ENCODE data around the gene TBC1D14.

DNA sequence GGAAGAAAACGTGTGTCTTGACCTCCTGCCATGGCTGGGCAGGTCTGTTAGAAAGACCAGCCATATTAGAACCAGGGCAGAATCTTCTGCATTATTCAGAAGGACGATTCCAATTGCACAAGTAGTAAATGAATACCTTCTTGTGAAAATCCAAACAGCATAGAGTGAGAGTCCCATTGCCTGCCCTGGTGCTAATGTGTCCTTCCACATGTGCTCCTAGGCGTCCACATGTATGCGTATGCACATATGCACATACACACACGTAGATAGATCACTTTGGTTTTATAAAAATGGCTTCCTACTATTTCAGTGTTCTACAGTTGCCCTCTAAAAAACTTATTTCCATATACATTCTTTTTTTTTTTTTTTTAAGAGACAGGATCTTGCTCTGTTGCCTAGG is 168.4 kb downstream of the TBC1D14 start:
- TF ChIP-seq, protein P1, sequence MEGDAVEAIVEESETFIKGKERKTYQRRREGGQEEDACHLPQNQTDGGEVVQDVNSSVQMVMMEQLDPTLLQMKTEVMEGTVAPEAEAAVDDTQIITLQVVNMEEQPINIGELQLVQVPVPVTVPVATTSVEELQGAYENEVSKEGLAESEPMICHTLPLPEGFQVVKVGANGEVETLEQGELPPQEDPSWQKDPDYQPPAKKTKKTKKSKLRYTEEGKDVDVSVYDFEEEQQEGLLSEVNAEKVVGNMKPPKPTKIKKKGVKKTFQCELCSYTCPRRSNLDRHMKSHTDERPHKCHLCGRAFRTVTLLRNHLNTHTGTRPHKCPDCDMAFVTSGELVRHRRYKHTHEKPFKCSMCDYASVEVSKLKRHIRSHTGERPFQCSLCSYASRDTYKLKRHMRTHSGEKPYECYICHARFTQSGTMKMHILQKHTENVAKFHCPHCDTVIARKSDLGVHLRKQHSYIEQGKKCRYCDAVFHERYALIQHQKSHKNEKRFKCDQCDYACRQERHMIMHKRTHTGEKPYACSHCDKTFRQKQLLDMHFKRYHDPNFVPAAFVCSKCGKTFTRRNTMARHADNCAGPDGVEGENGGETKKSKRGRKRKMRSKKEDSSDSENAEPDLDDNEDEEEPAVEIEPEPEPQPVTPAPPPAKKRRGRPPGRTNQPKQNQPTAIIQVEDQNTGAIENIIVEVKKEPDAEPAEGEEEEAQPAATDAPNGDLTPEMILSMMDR (conservative IDR thresholded peaks at IDR 0.05; ENCODE audit: low read length): no peak
- no peak for TF ChIP-seq EZH2phosphoT487 (IDR thresholded peaks at IDR 0.05; ENCODE audit: borderline replicate concordance, low read depth, low read length)
